HT1080 (cell line): ENCODE measurements around the gene HCFC1R1. TPM values are rescaled to one million over a fixed set of nuclear protein-coding genes. Genes with fewer than 3 reads are reported as not detected.

Experiments
- DNase-seq: peaks from one replicate; pipeline ENCODE4 v3.0.0-alpha.2; 2015; ENCODE audit warnings: low read depth
- small RNA-seq: library from RNA; depleted of rRNA; stranded (forward); fragments of <200 nt; gene quantifications from one replicate; pipeline ENCODE3, GENCODE V24; 2014
- total RNA-seq: library from RNA; depleted of rRNA; stranded (reverse); fragments of >200 nt; shearing (Covaris generic); gene quantifications from 2 replicates; pipeline ENCODE4 v1.2.3, GENCODE V29; 2014; rRNA removed

HCFC1R1 gene
- total RNA-seq, 1 experiment from 2014 or later: 370 TPM

DNA sequence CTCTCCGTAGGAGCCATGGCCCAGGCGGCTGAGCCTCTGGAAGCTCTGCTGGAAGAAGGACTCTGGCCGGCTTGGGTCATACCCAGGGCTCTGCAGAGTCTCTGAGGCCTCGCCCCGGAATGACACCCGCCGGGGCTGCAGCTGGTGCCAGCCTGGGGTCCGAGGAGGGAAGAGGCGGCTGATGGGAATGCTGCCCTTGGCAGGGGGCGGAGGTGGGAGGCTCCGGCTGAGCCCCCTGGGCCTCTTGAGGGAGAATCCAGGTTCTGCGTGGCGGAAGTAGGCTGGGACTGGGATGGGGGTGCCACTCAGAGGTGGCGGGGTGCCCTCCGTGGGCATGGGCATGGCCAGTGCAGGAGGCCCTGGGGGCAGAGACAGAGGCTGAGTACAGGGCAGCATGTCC lies 47.1 kb downstream of the HCFC1R1 start:
- no peak for DNase-seq

DNA sequence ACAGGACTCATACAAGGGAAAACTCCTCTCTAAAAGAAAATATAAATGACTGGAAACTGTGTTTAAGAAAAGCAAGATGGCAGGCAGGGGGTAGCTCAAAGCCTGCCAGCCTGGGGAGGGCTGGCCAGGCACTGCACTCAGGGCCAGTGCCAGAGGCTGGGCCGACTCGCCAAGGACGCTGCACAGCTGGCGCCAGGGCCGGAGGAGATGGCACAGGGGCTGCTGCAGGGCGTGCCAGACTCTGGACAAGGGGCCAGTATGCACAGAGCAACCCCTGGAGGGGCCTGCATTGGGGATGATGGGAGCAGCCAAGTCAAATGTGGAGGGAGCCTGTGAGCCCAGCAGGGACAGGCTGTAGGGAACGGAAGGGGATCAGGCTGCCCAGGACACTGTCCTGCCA lies 47.5 kb downstream of the HCFC1R1 start:
- DNase-seq: no peak

DNA sequence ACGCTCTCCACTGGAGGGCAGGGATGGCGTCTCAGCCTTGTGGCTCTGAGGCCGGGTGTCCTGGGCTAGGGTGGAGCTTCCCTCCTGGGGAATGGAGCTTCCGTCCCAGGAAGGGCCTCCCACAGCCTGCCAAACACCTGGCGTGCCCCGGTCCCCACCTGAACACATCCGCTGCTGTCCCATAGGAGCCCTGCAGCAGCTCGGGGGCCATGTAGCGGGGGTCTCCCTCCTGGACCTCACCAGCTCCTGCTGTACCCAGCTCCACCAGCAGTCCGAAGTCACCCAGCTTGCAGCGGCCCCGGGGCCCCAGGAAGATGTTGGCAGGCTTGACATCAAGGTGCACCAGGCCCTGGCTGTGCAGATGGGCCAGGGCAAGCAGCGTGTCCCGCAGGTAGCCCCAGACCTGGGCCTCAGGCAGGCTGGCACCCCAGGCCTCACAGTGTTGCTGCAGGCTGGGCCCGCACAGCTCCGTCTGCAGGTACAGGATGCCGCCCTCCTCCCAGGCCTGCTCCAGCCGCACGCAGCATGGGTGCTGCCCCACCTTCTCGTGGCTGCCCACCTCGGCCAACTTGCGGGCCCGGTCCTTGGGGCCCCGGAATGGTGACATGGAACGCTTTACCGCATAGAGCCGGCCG lies 48.5 kb downstream of the HCFC1R1 start:
- DNase-seq: no peak

DNA sequence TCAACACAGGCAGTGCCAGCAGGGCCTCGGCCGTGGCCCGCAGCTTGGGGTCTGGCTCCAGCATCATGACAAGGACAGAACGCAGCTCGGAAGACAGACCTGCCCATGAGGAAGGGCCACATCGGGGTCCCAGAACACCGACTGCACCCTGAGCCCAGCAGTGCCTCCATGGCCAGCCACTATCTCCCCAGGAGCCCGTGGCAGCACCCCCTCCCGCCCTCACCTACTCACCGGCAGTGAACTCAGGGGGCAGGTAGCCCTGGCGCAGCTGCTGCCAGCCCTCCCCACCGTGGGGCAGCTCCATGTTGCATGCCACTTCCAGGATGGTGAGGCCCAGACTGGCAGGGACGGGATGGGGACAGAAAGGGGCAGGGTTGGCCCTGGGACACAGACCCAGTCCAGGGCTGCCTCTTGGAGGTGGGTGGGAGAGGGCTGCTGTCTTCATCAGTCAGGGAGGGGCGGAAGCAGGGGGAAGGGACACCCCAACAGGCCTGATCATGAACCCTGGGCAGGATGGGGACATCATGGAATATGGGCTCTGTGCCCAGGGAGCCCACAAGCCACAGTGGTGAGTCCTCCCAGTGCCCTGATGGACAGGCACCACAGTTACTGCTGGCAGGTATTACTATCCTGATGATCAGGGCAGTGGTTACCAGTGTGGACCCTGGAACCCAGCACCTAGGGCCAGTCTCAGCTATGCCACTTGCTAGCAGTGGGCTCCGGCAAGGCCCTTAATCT lies 49.3 kb downstream of the HCFC1R1 start:
- DNase-seq: no peak

DNA sequence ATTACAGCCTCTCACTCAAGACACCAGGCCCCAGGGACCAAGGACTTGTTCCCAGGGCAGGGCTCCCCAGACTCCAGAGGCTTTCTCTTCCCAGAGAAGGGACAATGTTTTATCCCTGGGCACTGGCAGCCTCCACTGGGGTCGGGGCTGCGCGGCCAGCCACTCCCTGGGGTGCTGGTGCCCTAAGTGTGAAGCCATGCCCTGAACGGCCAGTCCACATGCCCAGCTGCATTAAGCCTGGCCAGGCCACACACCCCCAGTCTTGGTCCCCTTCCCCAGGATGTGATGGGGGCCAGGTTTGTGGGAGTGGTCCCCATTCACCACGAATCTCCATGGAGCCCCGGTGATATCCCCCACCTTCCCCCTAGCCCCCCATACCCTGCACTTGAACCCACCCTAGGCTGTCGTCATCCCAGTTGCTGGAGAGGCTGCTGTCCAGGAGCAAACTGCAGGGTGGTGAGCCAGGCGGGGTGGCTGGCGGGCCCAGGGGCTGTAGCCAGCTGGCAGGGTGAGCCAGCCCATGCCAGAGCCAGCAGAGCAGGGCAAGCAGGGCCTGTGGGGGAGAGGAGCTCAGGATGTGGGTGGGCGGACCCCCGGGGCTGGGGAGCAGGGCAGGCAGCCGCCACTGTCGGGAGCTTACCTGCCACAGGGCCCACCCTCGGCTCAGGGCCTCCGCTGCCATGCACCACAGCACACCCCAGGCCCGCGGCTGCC lies 50.0 kb downstream of the HCFC1R1 start:
- DNase-seq: no peak

DNA sequence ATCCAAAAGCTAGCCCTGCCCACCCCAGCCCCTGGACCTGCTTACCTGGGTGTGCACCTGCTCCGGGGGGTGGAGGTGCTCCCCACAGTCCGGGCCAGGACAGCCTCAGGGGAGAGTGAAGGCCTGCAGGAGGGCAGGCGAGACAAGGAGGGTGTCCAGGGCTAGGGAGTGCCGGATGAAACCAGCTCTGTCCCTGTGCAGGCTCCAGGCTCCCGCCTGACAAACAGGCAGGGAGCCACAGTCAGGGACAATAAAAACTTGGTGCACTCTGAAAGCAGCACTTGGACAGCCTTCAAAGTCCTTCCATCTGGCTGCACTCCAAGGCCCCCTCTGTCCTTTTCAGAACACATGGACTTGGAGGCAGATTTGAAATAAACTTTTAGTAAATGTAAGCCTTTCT lies 50.6 kb downstream of the HCFC1R1 start:
- DNase-seq: no peak

Small RNA genes within 50 kb of the gene (small RNA-seq; reads per million reads assigned to genes)
- not detected for gene LINC00514

Other genes with a start within 250 kb of the HCFC1R1 start
- gene ELOB, start 246.7 kb downstream of the HCFC1R1 start, total RNA-seq: 159 and 224 TPM in 2 replicates
- not detected in 2 replicates for gene PRSS33, start 236.4 kb downstream of the HCFC1R1 start, total RNA-seq
- not detected in 2 replicates for gene PRSS41, start 225.5 kb downstream of the HCFC1R1 start, total RNA-seq
- not detected in 2 replicates for gene PRSS21, start 206.7 kb downstream of the HCFC1R1 start, total RNA-seq
- 0.20 and 0.47 TPM in 2 replicates for gene ZG16B, start 193.6 kb downstream of the HCFC1R1 start, total RNA-seq
- gene PRSS22, start 165.8 kb downstream of the HCFC1R1 start, total RNA-seq: not detected in 2 replicates
- gene FLYWCH2, start 140.7 kb downstream of the HCFC1R1 start, total RNA-seq: 33.2 and 34.5 TPM in 2 replicates
- 21.0 and 25.8 TPM in 2 replicates for gene FLYWCH1, start 112.0 kb downstream of the HCFC1R1 start, total RNA-seq
- 2.4 and 2.5 TPM in 2 replicates for gene KREMEN2, start 59.7 kb downstream of the HCFC1R1 start, total RNA-seq
- gene PAQR4, start 54.6 kb downstream of the HCFC1R1 start, total RNA-seq: 47.9 TPM in 2 replicates
- gene PKMYT1, start 43.5 kb downstream of the HCFC1R1 start, total RNA-seq: 37.6 and 46.9 TPM in 2 replicates
- gene CLDN9, start 11.0 kb downstream of the HCFC1R1 start, total RNA-seq: not detected in 2 replicates
- 0.07 TPM in 1 of 2 replicates, not detected in the other for gene CLDN6, start 5.8 kb downstream of the HCFC1R1 start, total RNA-seq
- 411 and 496 TPM in 2 replicates for gene TNFRSF12A, start 3.6 kb downstream of the HCFC1R1 start, total RNA-seq
- 56.9 and 64.6 TPM in 2 replicates for gene THOC6, start 93 bp upstream of the HCFC1R1 start, total RNA-seq
- not detected in 2 replicates for gene BICDL2, start 13.0 kb upstream of the HCFC1R1 start, total RNA-seq
- 0.05 and 0.20 TPM in 2 replicates for gene MMP25, start 22.6 kb upstream of the HCFC1R1 start, total RNA-seq
- 1.6 and 2.5 TPM in 2 replicates for gene IL32, start 41.7 kb upstream of the HCFC1R1 start, total RNA-seq
- gene ZSCAN10, start 75.4 kb upstream of the HCFC1R1 start, total RNA-seq: not detected in 2 replicates
- gene ZNF205, start 88.6 kb upstream of the HCFC1R1 start, total RNA-seq: 15.3 and 16.6 TPM in 2 replicates
- 3.8 and 4.6 TPM in 2 replicates for gene ZNF213, start 111.1 kb upstream of the HCFC1R1 start, total RNA-seq
- gene OR1F1, start 164.3 kb upstream of the HCFC1R1 start, total RNA-seq: not detected in 2 replicates
- gene ZNF200, start 211.2 kb upstream of the HCFC1R1 start, total RNA-seq: 12.5 and 13.2 TPM in 2 replicates
- 0.03 TPM in 1 of 2 replicates, not detected in the other for gene MEFV, start 232.7 kb upstream of the HCFC1R1 start, total RNA-seq